ENCODE data around the gene CENPU.
"Not testable (repeated sequence)": the region's sequence is repeated elsewhere in the genome, so short reads cannot be mapped to it uniquely, and the experiment has no call there.

CENPU gene

GRCh38 chr4:184733654-184734524, at the start of gene CENPU:
CENPU (minus strand) TSS chr4:184734096; CDS start chr4:184734062, 34 bp downstream.
- peak; percentile 97 for DNase-seq

GRCh38 chr4:184782731-184783373, 49.0 kb upstream of the CENPU start:
- no peak for DNase-seq

- DNase-seq, result not testable (repeated sequence)
These were observed 45.3 kb upstream of the CENPU start for GRCh38 chr4:184779160-184779559.

- no peak for DNase-seq
These were observed 44.4 kb upstream of the CENPU start for GRCh38 chr4:184778325-184778724.

GRCh38 chr4:184776821-184777220, 42.9 kb upstream of the CENPU start:
- DNase-seq, result no peak

GRCh38 chr4:184775854-184776555, 42.1 kb upstream of the CENPU start:
- no peak for DNase-seq

- no peak for DNase-seq
These were observed 40.3 kb upstream of the CENPU start for GRCh38 chr4:184774152-184774551.

GRCh38 chr4:184771416-184771815, 37.5 kb upstream of the CENPU start:
- DNase-seq, result no peak

- no peak for DNase-seq
These were observed 35.4 kb upstream of the CENPU start for GRCh38 chr4:184769141-184769765.

- DNase-seq, result no peak
These were observed 34.4 kb upstream of the CENPU start for GRCh38 chr4:184768296-184768695.

GRCh38 chr4:184766446-184766845, 32.5 kb upstream of the CENPU start:
- DNase-seq, result no peak

- DNase-seq, result no peak
These were observed 31.8 kb upstream of the CENPU start for GRCh38 chr4:184765473-184766340.

GRCh38 chr4:184764601-184765000, 30.7 kb upstream of the CENPU start:
- DNase-seq, result no peak

GRCh38 chr4:184763150-184763780, 29.4 kb upstream of the CENPU start:
- no peak for DNase-seq

GRCh38 chr4:184762100-184762499, 28.2 kb upstream of the CENPU start:
- no peak for DNase-seq

GRCh38 chr4:184760681-184761080, 26.8 kb upstream of the CENPU start:
- no peak for DNase-seq

GRCh38 chr4:184757810-184758209, 23.9 kb upstream of the CENPU start:
- no peak for DNase-seq

- DNase-seq, result no peak
These were observed 22.5 kb upstream of the CENPU start for GRCh38 chr4:184756399-184756798.

- DNase-seq, result no peak
These were observed 21.4 kb upstream of the CENPU start for GRCh38 chr4:184755278-184755677.

GRCh38 chr4:184752496-184753275, 18.8 kb upstream of the CENPU start:
- DNase-seq, result no peak

- DNase-seq, result no peak
These were observed 17.7 kb upstream of the CENPU start for GRCh38 chr4:184751585-184751956.

All from 8988T (cell line).